Bronchial epithelial cell (primary cell): ENCODE measurements around the gene JAG1. TPM values are rescaled to one million over a fixed set of nuclear protein-coding genes. Genes with fewer than 3 reads are reported as not detected.

Experiments
- DNase-seq: peaks from one replicate; pipeline ENCODE4 v3.0.0-alpha.2; 2010; ENCODE audit warnings: low read depth
- FAIRE-seq: peaks from 2 replicates; lab custom pipeline; 2011; peaks lifted over from hg19 to GRCh38; lab: Jason Lieb, UNC
- H3K27me3 ChIP-seq: 2 replicates; pipeline ENCODE4 v1.5.1; 2011; ENCODE audit warnings: low read length; ENCODE audit not compliant: control insufficient read depth, insufficient read depth
- H3K36me3 ChIP-seq: 2 replicates; pipeline ENCODE4 v1.5.1; 2011; ENCODE audit warnings: low read length; ENCODE audit not compliant: control insufficient read depth, insufficient read depth
- H3K4me3 ChIP-seq: 2 replicates; pipeline ENCODE4 v1.5.1; 2011; ENCODE audit warnings: mild to moderate bottlenecking, low read depth, low read length, control low read depth
- total RNA-seq: library from RNA; depleted of rRNA; stranded (reverse); fragments of >200 nt; gene quantifications from 2 replicates; pipeline ENCODE4 v1.2.1, GENCODE V29; 2014
- TF ChIP-seq, protein P1 (sequence below): IDR thresholded peaks from 2 replicates; pipeline ENCODE4 v1.5.1; 2011; ENCODE audit warnings: mild to moderate bottlenecking, moderate library complexity, low read length, control low read depth, inconsistent platforms; ENCODE audit not compliant: insufficient read depth, severe bottlenecking

The JAG1 gene
- total RNA-seq, 1 donor from 2014 or later = 310 TPM

DNA sequence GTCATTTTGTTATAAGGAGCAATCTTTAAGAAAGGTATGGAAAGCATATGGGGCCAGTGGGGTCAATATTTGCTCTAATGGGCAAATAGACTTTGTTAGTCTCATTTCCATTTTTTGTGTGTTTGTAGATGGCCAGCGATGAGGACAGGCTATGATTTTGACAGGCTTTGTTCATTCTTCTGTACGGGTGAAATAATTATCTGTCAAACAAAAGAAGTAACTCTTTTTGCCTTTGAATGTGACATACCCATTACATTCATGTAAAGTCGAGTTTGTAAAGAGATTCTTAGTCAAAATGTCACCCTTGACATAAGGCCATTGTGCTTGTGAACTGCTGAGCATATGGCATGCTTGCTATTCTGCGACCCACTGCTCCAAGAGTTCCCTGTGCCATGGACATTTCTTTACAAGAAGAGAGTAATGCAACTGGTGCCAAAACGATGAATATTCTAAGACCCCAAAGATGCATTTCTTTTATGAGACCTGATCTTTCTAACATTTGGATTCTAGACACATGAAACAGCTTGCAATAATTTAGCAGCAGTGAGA, 38.2 kb upstream of the JAG1 start:
- H3K27me3 ChIP-seq = no peaks in the 10 kb centered on the region
- FAIRE-seq (no peak), DNase-seq (no peak)
- H3K36me3 ChIP-seq = no peaks in the 10 kb centered on the region
- no peak overlapping the region for H3K4me3 ChIP-seq
- TF ChIP-seq, protein P1, sequence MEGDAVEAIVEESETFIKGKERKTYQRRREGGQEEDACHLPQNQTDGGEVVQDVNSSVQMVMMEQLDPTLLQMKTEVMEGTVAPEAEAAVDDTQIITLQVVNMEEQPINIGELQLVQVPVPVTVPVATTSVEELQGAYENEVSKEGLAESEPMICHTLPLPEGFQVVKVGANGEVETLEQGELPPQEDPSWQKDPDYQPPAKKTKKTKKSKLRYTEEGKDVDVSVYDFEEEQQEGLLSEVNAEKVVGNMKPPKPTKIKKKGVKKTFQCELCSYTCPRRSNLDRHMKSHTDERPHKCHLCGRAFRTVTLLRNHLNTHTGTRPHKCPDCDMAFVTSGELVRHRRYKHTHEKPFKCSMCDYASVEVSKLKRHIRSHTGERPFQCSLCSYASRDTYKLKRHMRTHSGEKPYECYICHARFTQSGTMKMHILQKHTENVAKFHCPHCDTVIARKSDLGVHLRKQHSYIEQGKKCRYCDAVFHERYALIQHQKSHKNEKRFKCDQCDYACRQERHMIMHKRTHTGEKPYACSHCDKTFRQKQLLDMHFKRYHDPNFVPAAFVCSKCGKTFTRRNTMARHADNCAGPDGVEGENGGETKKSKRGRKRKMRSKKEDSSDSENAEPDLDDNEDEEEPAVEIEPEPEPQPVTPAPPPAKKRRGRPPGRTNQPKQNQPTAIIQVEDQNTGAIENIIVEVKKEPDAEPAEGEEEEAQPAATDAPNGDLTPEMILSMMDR = no peak

- FAIRE-seq (no peak), DNase-seq (no peak)
- no peaks in the 10 kb centered on the region for H3K36me3 ChIP-seq
- no peaks in the 10 kb centered on the region for H3K27me3 ChIP-seq
- TF ChIP-seq, protein P1 = no peak
- H3K4me3 ChIP-seq = no peak overlapping the region
Observed at GRCh38 chr20:10710991-10711775, 37.4 kb upstream of the JAG1 start.

- Histone ChIP-seq H3K36me3 (no peaks in the 10 kb centered on the region), H3K4me3 (no peak overlapping the region), H3K27me3 (no peaks in the 10 kb centered on the region)
- no peak for FAIRE-seq
- DNase-seq = no peak
- TF ChIP-seq, protein P1 = no peak
Observed at GRCh38 chr20:10709916-10710315, 36.1 kb upstream of the JAG1 start.

- no peak overlapping the region for H3K4me3 ChIP-seq
- no peaks in the 10 kb centered on the region for H3K36me3 ChIP-seq
- FAIRE-seq (peak; percentile 62), DNase-seq (peak; percentile 77)
- TF ChIP-seq, protein P1 = no peak
- H3K27me3 ChIP-seq = no peaks in the 10 kb centered on the region
Observed at GRCh38 chr20:10708351-10709185, 34.8 kb upstream of the JAG1 start.

- Histone ChIP-seq H3K27me3 (no peaks in the 10 kb centered on the region), H3K4me3 (no peak overlapping the region), H3K36me3 (no peaks in the 10 kb centered on the region)
- TF ChIP-seq, protein P1 = no peak
- FAIRE-seq (no peak), DNase-seq (no peak)
Observed at GRCh38 chr20:10707791-10708190, 34.0 kb upstream of the JAG1 start.
